Fibroblast of lung (primary cell): Measurements from ENCODE around the gene YIPF5. TPM values are rescaled to one million over a fixed set of nuclear protein-coding genes. Genes with fewer than 3 reads are reported as not detected.

Experiments used
- DNase-seq, 2 donors: peaks; one replicate each; pipeline versions ENCODE4 v3.0.0 to v3.0.0-alpha.2; 2010; ENCODE audit warnings: low read depth in 2 of 2
- H2AFZ ChIP-seq: 2 replicates; pipeline ENCODE4 v1.5.1; 2012; ENCODE audit warnings: low read length, control low read depth, inconsistent platforms
- H3K27ac ChIP-seq: 2 replicates; pipeline ENCODE4 v1.5.1; 2011; ENCODE audit warnings: low read length, control low read depth; ENCODE audit not compliant: insufficient read depth
- H3K27me3 ChIP-seq: 2 replicates; pipeline ENCODE4 v1.5.1; 2011; ENCODE audit warnings: mild to moderate bottlenecking, low read length; ENCODE audit not compliant: control insufficient read depth, insufficient read depth
- H3K36me3 ChIP-seq: 2 replicates; pipeline ENCODE4 v1.5.1; 2011; ENCODE audit warnings: low read length; ENCODE audit not compliant: control insufficient read depth, insufficient read depth
- H3K4me1 ChIP-seq: 2 replicates; pipeline ENCODE4 v1.5.1; 2011; ENCODE audit warnings: low read length; ENCODE audit not compliant: control insufficient read depth, insufficient read depth; ENCODE audit errors: extremely low read depth
- H3K4me2 ChIP-seq: 2 replicates; pipeline ENCODE4 v1.5.1; 2011; ENCODE audit warnings: low read length, control low read depth; ENCODE audit not compliant: insufficient read depth; ENCODE audit errors: extremely low read depth
- H3K4me3 ChIP-seq, 4 experiments: fragments of 200-600 bp in 1 of 4; sonication (generic) in 1 of 4; replicated peaks in 1 of 4; 2 replicates each; pipeline ENCODE4 v1.5.1; 2011 to 2016; ENCODE audit warnings: low read length in 4 of 4, low read depth in 3 of 4, mild to moderate bottlenecking in 3 of 4, control low read depth in 2 of 4, inconsistent platforms in 1 of 4, mixed read lengths in 1 of 4; ENCODE audit not compliant: insufficient read depth in 1 of 4; ENCODE audit errors: control extremely low read depth in 1 of 4
- H3K79me2 ChIP-seq: 2 replicates; pipeline ENCODE4 v1.5.1; 2012; ENCODE audit warnings: mild to moderate bottlenecking, low read length, inconsistent platforms; ENCODE audit not compliant: control insufficient read depth, insufficient read depth
- H3K9ac ChIP-seq: 2 replicates; pipeline ENCODE4 v1.5.1; 2011; ENCODE audit warnings: mild to moderate bottlenecking, low read length, control low read depth; ENCODE audit not compliant: insufficient read depth
- H3K9me3 ChIP-seq: 2 replicates; pipeline ENCODE4 v1.5.1; 2012; ENCODE audit warnings: low read depth, low read length; ENCODE audit not compliant: control insufficient read depth, insufficient read depth
- H4K20me1 ChIP-seq: 2 replicates; pipeline ENCODE4 v1.5.1; 2011; ENCODE audit warnings: low read length; ENCODE audit not compliant: control insufficient read depth, insufficient read depth; ENCODE audit errors: extremely low read depth
- CTCF ChIP-seq, 2 donors: IDR thresholded peaks in 1 of 2; conservative IDR thresholded peaks in 1 of 2; 1 replicate in 1 of 2; 2 replicates in 1 of 2; pipeline ENCODE4 v1.5.1; 2011 to 2012; ENCODE audit warnings: low read length in 2 of 2, control low read depth in 1 of 2, inconsistent platforms in 1 of 2, low read depth in 1 of 2, mild to moderate bottlenecking in 1 of 2
- EZH2 ChIP-seq: IDR thresholded peaks from 2 replicates; pipeline ENCODE4 v1.5.1; 2012; ENCODE audit warnings: low read length, control low read depth, mild to moderate bottlenecking; ENCODE audit errors: missing control alignments
- polyA plus RNA-seq, 2 donors: library from polyadenylated mRNA; depleted of rRNA in 1 of 2; stranded (reverse) in 1 of 2; unstranded in 1 of 2; fragments of >200 nt; gene quantifications; 2 replicates each; pipeline ENCODE4 v1.2.1, GENCODE V29; 2011 to 2012; ENCODE audit warnings: missing spikeins in 1 of 2
- total RNA-seq: library from RNA; depleted of rRNA; stranded (reverse); fragments of >200 nt; gene quantifications from 2 replicates; pipeline ENCODE4 v1.2.1, GENCODE V29; 2014

Gene YIPF5
- total and polyA plus RNA-seq, 2 donors (not counting 1 experiment from before 2014, with no cell fraction given) = 83.2 to 175 TPM

GRCh38 chr5:144144956-144145751 lies 25.3 kb downstream of the YIPF5 start:
- no peak overlapping the region for H3K4me3 ChIP-seq
- no peak overlapping the region for H2AFZ ChIP-seq
- H3K27me3 ChIP-seq = no peaks in the 10 kb centered on the region
- H3K79me2 ChIP-seq = no peaks in the 10 kb centered on the region
- no peak overlapping the region for H3K9ac ChIP-seq
- H3K4me1 ChIP-seq = peaks cover 7% of the 10 kb centered on the region
- H3K27ac ChIP-seq = no peak overlapping the region
- DNase-seq = no peak
- no peaks in the 10 kb centered on the region for H4K20me1 ChIP-seq
- H3K4me2 ChIP-seq = no peak overlapping the region
- TF ChIP-seq CTCF (conservative IDR thresholded peaks at IDR 0.05 in 1 of 2, IDR thresholded peaks at IDR 0.05 in 1 of 2; ENCODE audit: low read depth in 1 of 2, low read length in 2 of 2) (no peak), EZH2 (no peak)
- H3K9me3 ChIP-seq = no peaks in the 10 kb centered on the region
- no peaks in the 10 kb centered on the region for H3K36me3 ChIP-seq

GRCh38 chr5:144143625-144144024 lies 26.8 kb downstream of the YIPF5 start:
- H3K27ac ChIP-seq = no peak overlapping the region
- H3K4me3 ChIP-seq = no peak overlapping the region
- H3K4me1 ChIP-seq = peaks cover 7% of the 10 kb centered on the region
- H3K4me2 ChIP-seq = no peak overlapping the region
- H3K9me3 ChIP-seq = no peaks in the 10 kb centered on the region
- H3K27me3 ChIP-seq = no peaks in the 10 kb centered on the region
- no peak overlapping the region for H2AFZ ChIP-seq
- H3K36me3 ChIP-seq = no peaks in the 10 kb centered on the region
- no peak for TF ChIP-seq EZH2
- TF ChIP-seq CTCF (conservative IDR thresholded peaks at IDR 0.05 in 1 of 2, IDR thresholded peaks at IDR 0.05 in 1 of 2; ENCODE audit: low read depth in 1 of 2, low read length in 2 of 2) = no peak
- no peak for DNase-seq
- no peaks in the 10 kb centered on the region for H3K79me2 ChIP-seq
- no peak overlapping the region for H3K9ac ChIP-seq
- H4K20me1 ChIP-seq = no peaks in the 10 kb centered on the region

GRCh38 chr5:144142824-144143162 lies 27.7 kb downstream of the YIPF5 start:
- Histone ChIP-seq H3K79me2 (no peaks in the 10 kb centered on the region), H3K27ac (no peak overlapping the region), H3K4me1 (peaks cover 7% of the 10 kb centered on the region), H3K4me3 (no peak overlapping the region), H3K9me3 (no peaks in the 10 kb centered on the region), H3K4me2 (no peak overlapping the region), H4K20me1 (no peaks in the 10 kb centered on the region), H3K36me3 (no peaks in the 10 kb centered on the region), H3K9ac (no peak overlapping the region), H2AFZ (peak overlapping the region; percentile 63), H3K27me3 (no peaks in the 10 kb centered on the region)
- DNase-seq = no peak
- TF ChIP-seq EZH2 (no peak), CTCF (conservative IDR thresholded peaks at IDR 0.05 in 1 of 2, IDR thresholded peaks at IDR 0.05 in 1 of 2; ENCODE audit: low read depth in 1 of 2, low read length in 2 of 2) (no peak)
